CD4-positive, alpha-beta memory T cell (primary cell): ENCODE results near the gene ERP27. TPM values are rescaled to one million over a fixed set of nuclear protein-coding genes. Genes with fewer than 3 reads are reported as not detected.

Experiments used
- CTCF ChIA-PET: fragments of 350-600 bp; sonication (Branson Sonifier 250); formaldehyde crosslinking; loops from one replicate; lab custom pipeline; 2021; ENCODE audit warnings: inconsistent platforms; ENCODE audit not compliant: partially characterized antibody; lab: Charles Lee
- POLR2A ChIA-PET: fragments of 350-600 bp; sonication (Branson Sonifier 250); formaldehyde crosslinking; loops from one replicate; lab custom pipeline; 2021; ENCODE audit not compliant: partially characterized antibody; lab: Charles Lee
- DNase-seq, 5 donors: peaks; one replicate each; pipeline versions ENCODE4 v3.0.0 to v3.0.0-alpha.2; 2020 to 2022; ENCODE audit warnings: mixed read lengths in 1 of 5
- H3K27ac ChIP-seq: one replicate; pipeline ENCODE4 v1.7.0; 2013; ENCODE audit warnings: low read depth, low read length
- H3K27me3 ChIP-seq: 2 replicates; pipeline ENCODE4 v1.7.0; 2013; ENCODE audit warnings: mild to moderate bottlenecking, low read length, moderate library complexity; ENCODE audit not compliant: insufficient read depth
- H3K36me3 ChIP-seq: 2 replicates; pipeline ENCODE4 v1.7.0; 2013; ENCODE audit warnings: mild to moderate bottlenecking, low read length, moderate library complexity; ENCODE audit not compliant: insufficient read depth
- H3K4me1 ChIP-seq: 2 replicates; pipeline ENCODE4 v1.7.0; 2013; ENCODE audit warnings: mild to moderate bottlenecking, low read length, moderate library complexity; ENCODE audit not compliant: insufficient read depth
- H3K4me3 ChIP-seq, 2 donors: one replicate each; pipeline ENCODE4 v1.7.0; 2013; ENCODE audit warnings: low read length in 2 of 2, mild to moderate bottlenecking in 1 of 2
- H3K9me3 ChIP-seq, 2 donors: one replicate each; pipeline ENCODE4 v1.7.0; 2013; ENCODE audit warnings: low read length in 2 of 2, control low read depth in 1 of 2; ENCODE audit not compliant: control insufficient read depth in 1 of 2
- H3K27ac Mint-ChIP-seq, 7 donors: one replicate each; pipeline ENCODE4 v1.8.0; 2020 to 2021; ENCODE audit warnings: mixed read lengths in 7 of 7, mild to moderate bottlenecking in 6 of 7, inconsistent platforms in 3 of 7, moderate library complexity in 3 of 7
- H3K27me3 Mint-ChIP-seq, 2 donors: one replicate each; pipeline ENCODE4 v1.8.0; 2020 to 2021; ENCODE audit warnings: mixed read lengths in 2 of 2
- H3K36me3 Mint-ChIP-seq, 2 donors: one replicate each; pipeline ENCODE4 v1.8.0; 2020 to 2021; ENCODE audit warnings: mixed read lengths in 2 of 2, inconsistent platforms in 1 of 2, mild to moderate bottlenecking in 1 of 2
- H3K4me1 Mint-ChIP-seq, 4 donors: one replicate each; pipeline ENCODE4 v1.8.0; 2020 to 2021; ENCODE audit warnings: mixed read lengths in 4 of 4, mild to moderate bottlenecking in 1 of 4
- H3K4me3 Mint-ChIP-seq, 8 donors: one replicate each; pipeline ENCODE4 v1.8.0; 2020 to 2021; ENCODE audit warnings: mixed read lengths in 8 of 8, mild to moderate bottlenecking in 7 of 8, moderate library complexity in 6 of 8, inconsistent platforms in 3 of 8
- H3K9me3 Mint-ChIP-seq, 8 donors: one replicate each; pipeline ENCODE4 v1.8.0; 2020 to 2021; ENCODE audit warnings: mixed read lengths in 8 of 8, mild to moderate bottlenecking in 5 of 8, inconsistent platforms in 3 of 8, moderate library complexity in 1 of 8
- intact Hi-C: fragments of 100-400 bp; cut with micrococcal nuclease; formaldehyde crosslinking; loops from one replicate; pipeline ENCODE4 v1.15.1; 2023
- polyA plus RNA-seq, 2 donors: library from polyadenylated mRNA; unstranded; fragments of 300-500 nt; fragmentation: Illumina TruSeq; gene quantifications; one replicate each; pipeline ENCODE4 v1.2.3, GENCODE V29; 2021
- total RNA-seq, 2 experiments: library from RNA; stranded (reverse); gene quantifications; one replicate each; pipeline ENCODE4 v1.2.3, GENCODE V29; 2021

ERP27 gene
- total and polyA plus RNA-seq, 4 experiments from 2014 or later: 3.4 to 11.5 (median 6.9) TPM

DNA sequence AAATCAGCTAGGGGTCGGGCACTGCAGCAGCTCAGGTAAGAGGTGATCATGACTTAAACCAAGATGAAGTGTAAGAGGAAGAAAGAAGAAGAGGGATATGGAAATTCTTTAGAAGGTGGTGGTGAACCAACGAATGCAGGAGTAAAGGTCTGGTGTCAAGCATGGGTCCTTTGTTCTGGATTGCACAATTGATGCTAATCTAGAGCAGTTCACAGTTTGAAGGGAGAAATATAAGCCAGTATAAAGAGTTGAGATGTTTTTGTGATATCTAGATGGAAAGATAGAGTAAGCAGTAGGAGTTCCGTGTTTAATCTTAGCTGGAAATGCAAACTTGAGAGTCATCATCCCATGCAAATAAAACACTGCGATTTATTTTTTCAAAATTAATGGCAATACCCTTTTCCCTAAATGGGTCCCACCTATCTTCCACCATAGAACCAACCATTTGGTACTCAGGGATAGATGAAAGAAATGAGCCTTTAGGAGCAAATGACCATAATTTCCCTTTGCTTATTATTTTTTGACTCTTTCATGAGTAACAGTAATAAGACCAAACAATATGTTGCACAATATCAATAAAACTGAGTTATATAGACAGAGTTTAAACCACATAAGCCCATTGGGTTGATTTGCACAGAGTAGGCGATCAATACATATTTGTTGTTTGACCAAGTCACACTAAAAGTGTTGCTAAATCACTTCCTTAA lies 37.7 kb downstream of the ERP27 start:
- no peaks in the 10 kb centered on the region for H3K36me3 ChIP-seq
- no peaks in the 10 kb centered on the region for H3K27me3 ChIP-seq
- peaks cover 2 to 5% of the 10 kb centered on the region in 2 donors for H3K36me3 Mint-ChIP-seq
- ChIA-PET POLR2A (no interaction called here), CTCF (interaction anchor here (0.9 kb wide), 1 partner anchor 321 kb away, joined by 3 read pairs; the partner anchor contains the start of gene RERG)
- no peak overlapping the region for H3K27ac ChIP-seq
- no peaks in the 10 kb centered on the region for H3K27me3 Mint-ChIP-seq
- H3K27ac Mint-ChIP-seq: peak overlapping the region in 2 of 7 donors; percentile 39 to 52
- H3K9me3 Mint-ChIP-seq: no peaks in the 10 kb centered on the region
- H3K4me1 ChIP-seq: peaks cover 6% of the 10 kb centered on the region
- no peak overlapping the region for H3K4me3 Mint-ChIP-seq
- peaks cover 8 to 19% (median 11%) of the 10 kb centered on the region in 4 donors for H3K4me1 Mint-ChIP-seq
- no peak overlapping the region for H3K4me3 ChIP-seq
- DNase-seq: no peak
- no peaks in the 10 kb centered on the region for H3K9me3 ChIP-seq
- intact Hi-C loops: no loop called here

DNA sequence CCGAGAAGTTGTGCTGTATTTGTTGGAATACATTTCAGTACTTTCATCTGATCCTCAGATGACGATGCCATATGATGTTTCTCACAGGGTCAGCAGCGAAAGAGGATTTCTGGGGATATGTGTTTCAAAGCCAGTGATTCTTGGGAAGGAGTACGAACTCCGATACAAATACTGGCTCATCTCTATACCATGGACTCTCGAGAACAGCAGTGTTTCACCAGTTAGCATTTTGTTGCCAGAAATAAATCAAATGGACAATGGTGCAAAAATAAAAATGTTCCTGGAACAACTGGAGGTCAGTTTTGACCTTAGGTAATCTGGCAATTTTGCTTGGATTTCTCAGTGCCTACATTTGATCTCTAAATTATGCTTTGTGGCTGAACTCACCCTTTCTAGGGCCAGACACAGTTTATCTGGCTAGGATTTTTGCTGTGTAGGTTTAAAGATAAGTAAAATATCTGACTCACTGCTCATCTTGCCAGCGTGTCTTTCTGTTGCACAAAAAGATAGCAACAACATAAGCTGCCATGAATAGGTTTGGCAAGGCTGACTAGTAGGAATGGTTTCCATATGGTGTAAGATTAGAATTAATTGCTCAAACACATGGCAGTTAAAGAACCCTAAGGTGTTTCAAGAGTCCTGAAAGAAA lies 41.7 kb downstream of the ERP27 start:
- no peaks in the 10 kb centered on the region for H3K4me1 ChIP-seq
- Mint-ChIP-seq H3K4me1 (no peaks in the 10 kb centered on the region), H3K27me3 (no peaks in the 10 kb centered on the region), H3K4me3 (no peak overlapping the region), H3K27ac (no peak overlapping the region), H3K9me3 (no peaks in the 10 kb centered on the region), H3K36me3 (no peaks in the 10 kb centered on the region)
- intact Hi-C loops: no loop called here
- DNase-seq: no peak
- no peak overlapping the region for H3K27ac ChIP-seq
- H3K9me3 ChIP-seq: no peaks in the 10 kb centered on the region
- H3K36me3 ChIP-seq: no peaks in the 10 kb centered on the region
- H3K27me3 ChIP-seq: no peaks in the 10 kb centered on the region
- POLR2A ChIA-PET: interaction anchor here (1.2 kb wide), 1 partner anchor 12 kb away, joined by 3 read pairs; no protein-coding TSS in a partner anchor
- CTCF ChIA-PET: interaction anchor here (0.6 to 1.2 kb wide), 3 partner anchors 45 to 118 kb away, joined by 3 to 6 read pairs (median 3); no protein-coding TSS in a partner anchor
- no peak overlapping the region for H3K4me3 ChIP-seq

DNA sequence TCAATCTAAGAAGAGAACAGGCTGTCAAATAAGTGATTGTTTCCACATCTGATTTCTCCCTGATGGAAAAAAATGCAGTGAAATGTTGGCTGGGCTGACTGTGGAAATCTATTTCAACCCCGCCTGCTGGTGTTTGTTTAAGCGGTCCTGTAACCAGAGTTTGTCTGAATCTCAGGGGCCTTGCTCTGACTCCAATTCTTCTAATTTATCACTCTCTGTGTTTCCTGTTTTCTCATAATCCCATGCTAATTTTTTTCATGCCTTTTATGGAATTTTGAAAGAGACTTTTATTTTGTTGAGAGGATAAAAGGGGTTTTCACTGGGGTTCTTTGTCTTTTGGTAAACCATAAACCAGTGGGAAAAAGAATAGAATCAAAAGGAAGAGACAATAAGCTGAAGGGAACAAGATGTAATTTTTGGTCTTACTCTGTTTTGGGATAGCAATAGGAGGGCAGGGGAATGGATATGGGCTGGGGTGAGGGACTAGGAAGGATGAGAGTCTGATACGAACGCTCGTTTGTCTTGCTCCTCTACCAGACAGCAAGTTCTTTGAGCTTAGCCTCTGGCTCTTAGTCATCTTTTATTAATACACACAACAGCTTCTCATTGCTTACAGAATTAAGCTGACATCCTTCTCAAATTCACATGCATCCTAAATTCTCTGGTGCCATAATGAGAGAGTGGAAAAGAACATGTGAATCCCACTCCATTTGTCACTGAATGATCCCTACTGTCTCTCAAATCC lies 44.7 kb downstream of the ERP27 start:
- H3K4me3 Mint-ChIP-seq: no peak overlapping the region
- H3K4me3 ChIP-seq: no peak overlapping the region
- H3K27ac Mint-ChIP-seq: no peak overlapping the region
- ChIA-PET POLR2A (interaction anchor here (1.5 kb wide), 1 partner anchor 9 kb away, joined by 6 read pairs; no protein-coding TSS in a partner anchor), CTCF (interaction anchor here (1.2 to 1.9 kb wide), 2 partner anchors 15 to 45 kb away, joined by 4 to 5 read pairs; no protein-coding TSS in a partner anchor)
- intact Hi-C loops: no loop called here
- no peak for DNase-seq
- no peak overlapping the region for H3K27ac ChIP-seq
- no peaks in the 10 kb centered on the region for H3K9me3 Mint-ChIP-seq
- H3K4me1 ChIP-seq: no peaks in the 10 kb centered on the region
- no peaks in the 10 kb centered on the region for H3K27me3 Mint-ChIP-seq
- no peaks in the 10 kb centered on the region for H3K36me3 ChIP-seq
- no peaks in the 10 kb centered on the region for H3K27me3 ChIP-seq
- no peaks in the 10 kb centered on the region for H3K9me3 ChIP-seq
- no peaks in the 10 kb centered on the region for H3K36me3 Mint-ChIP-seq
- no peaks in the 10 kb centered on the region for H3K4me1 Mint-ChIP-seq

DNA sequence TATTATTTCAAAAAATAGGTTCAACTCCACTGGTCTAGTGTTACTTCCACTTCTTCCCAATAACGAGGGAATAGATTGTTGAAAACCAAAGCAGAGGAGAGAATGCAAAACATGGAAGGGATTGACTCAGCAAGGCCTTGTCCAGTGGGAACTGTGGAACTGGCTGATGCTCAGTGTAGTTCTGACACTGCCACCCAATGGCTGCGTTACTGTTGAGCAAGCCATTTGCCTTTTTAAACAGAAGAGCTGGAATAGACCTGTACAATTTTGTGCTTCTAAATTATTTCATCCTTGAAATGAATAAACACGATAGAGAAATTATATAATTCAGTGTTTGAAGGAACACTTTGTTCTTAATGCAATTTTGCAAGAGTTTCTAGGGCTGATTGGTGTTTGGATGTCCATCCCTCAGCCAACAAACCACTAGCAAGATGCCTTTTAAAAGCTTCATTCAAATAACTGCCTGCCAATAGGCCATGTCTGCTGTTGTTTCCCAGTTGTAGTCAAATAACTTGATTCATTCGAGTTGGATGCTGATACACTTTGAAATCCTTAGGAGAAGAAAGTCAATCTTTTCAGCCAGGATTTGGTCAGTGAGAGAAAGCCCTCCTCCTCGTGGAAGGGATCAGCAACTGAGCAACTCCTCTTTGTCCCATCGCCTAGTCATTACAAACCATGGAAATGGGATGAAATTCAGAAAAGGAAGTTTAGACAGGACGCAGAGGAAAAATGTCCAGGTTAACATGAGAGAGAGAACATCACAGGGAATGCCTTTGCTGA lies 45.4 kb downstream of the ERP27 start:
- POLR2A ChIA-PET: no interaction called here
- H3K4me3 Mint-ChIP-seq: no peak overlapping the region

DNA sequence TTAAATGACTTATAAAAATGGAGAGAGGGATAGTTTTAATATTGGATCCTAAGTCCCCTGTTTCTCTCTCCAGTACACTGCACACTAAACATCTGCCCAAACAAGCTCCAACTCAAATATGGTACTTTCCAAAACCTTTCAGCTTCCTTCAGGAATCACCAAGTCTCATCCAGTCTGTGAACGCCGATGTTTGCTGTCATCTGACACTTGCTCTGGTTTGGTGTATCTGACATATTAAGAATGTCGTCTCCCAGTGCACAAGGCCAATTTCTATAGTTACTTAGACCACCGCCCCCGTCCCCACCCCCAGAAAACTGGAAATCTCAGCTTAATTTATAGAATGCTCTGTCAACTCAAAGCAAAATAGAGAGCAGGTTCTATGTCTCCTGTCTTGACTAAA lies 47.6 kb downstream of the ERP27 start:
- intact Hi-C loops: loop anchor here (2.0 kb wide), 1 partner anchor 20 kb away; no protein-coding TSS in a partner anchor
- POLR2A ChIA-PET: no interaction called here
- no peaks in the 10 kb centered on the region for H3K4me1 ChIP-seq
- H3K27me3 Mint-ChIP-seq: peaks cover 0 to 6% of the 10 kb centered on the region in 2 donors
- no peak overlapping the region for H3K27ac ChIP-seq
- no peak overlapping the region for H3K4me3 ChIP-seq
- no peaks in the 10 kb centered on the region for H3K36me3 Mint-ChIP-seq
- DNase-seq: no peak
- CTCF ChIA-PET: interaction anchor here (1.2 kb wide), 1 partner anchor 14 kb away, joined by 4 read pairs; no protein-coding TSS in a partner anchor
- no peaks in the 10 kb centered on the region for H3K27me3 ChIP-seq
- H3K36me3 ChIP-seq: no peaks in the 10 kb centered on the region
- no peak overlapping the region for H3K4me3 Mint-ChIP-seq
- no peak overlapping the region for H3K27ac Mint-ChIP-seq
- peaks cover 0 to 6% (median under 1%) of the 10 kb centered on the region in 4 donors for H3K4me1 Mint-ChIP-seq
- H3K9me3 ChIP-seq: no peaks in the 10 kb centered on the region
- no peaks in the 10 kb centered on the region for H3K9me3 Mint-ChIP-seq

More for the DNA sequence above, 45.4 kb downstream of the ERP27 start:
- Mint-ChIP-seq H3K4me1 (no peaks in the 10 kb centered on the region), H3K27ac (no peak overlapping the region), H3K36me3 (no peaks in the 10 kb centered on the region), H3K27me3 (peaks cover 0 to 3% of the 10 kb centered on the region in 2 donors), H3K9me3 (no peaks in the 10 kb centered on the region)
- Histone ChIP-seq H3K9me3 (no peaks in the 10 kb centered on the region), H3K27me3 (no peaks in the 10 kb centered on the region), H3K4me1 (no peaks in the 10 kb centered on the region), H3K27ac (no peak overlapping the region), H3K36me3 (no peaks in the 10 kb centered on the region), H3K4me3 (no peak overlapping the region)
- CTCF ChIA-PET: interaction anchor here (1.1 to 1.6 kb wide), 3 partner anchors 10 to 44 kb away, joined by 3 to 4 read pairs (median 4); no protein-coding TSS in a partner anchor
- no peak for DNase-seq
- intact Hi-C loops: no loop called here

DNA sequence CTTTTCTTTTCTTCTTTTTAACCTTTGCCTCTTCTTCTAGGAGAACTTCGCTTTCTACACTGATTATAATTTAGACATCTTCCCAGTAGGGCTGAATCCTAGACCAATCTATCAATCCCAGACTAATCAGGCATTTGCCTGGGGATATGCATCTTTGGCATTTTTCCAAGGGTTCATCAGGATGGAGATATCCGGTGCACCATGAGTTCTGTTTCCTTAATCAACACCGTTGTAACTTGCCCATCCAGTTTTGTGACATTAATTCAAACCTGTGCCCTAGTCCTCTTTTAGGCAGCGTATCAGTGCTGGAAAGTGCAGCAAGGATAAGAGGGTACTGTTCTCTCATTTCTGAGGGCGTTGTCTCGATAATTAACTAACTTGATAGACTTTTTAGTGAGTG lies 52.1 kb downstream of the ERP27 start:
- H3K36me3 ChIP-seq: no peaks in the 10 kb centered on the region
- CTCF ChIA-PET: interaction anchor here (0.8 to 1.7 kb wide), 2 partner anchors 39 to 109 kb away, joined by 3 to 5 read pairs; no protein-coding TSS in a partner anchor
- peaks cover 2 to 6% of the 10 kb centered on the region in 2 donors for H3K27me3 Mint-ChIP-seq
- intact Hi-C loops: loop anchor here (5.0 to 10.0 kb wide), 2 partner anchors 36 to 81 kb away; partner anchors contain the start of genes C12orf60 and WBP11
- H3K4me1 Mint-ChIP-seq: peaks cover 7 to 20% (median 13%) of the 10 kb centered on the region in 4 donors
- no peaks in the 10 kb centered on the region for H3K36me3 Mint-ChIP-seq
- H3K27ac ChIP-seq: no peak overlapping the region
- no peaks in the 10 kb centered on the region for H3K9me3 ChIP-seq
- POLR2A ChIA-PET: no interaction called here
- H3K27me3 ChIP-seq: no peaks in the 10 kb centered on the region
- H3K4me3 Mint-ChIP-seq: no peak overlapping the region
- no peak overlapping the region for H3K27ac Mint-ChIP-seq
- H3K4me1 ChIP-seq: peaks cover 14% of the 10 kb centered on the region
- no peak for DNase-seq
- H3K9me3 Mint-ChIP-seq: no peaks in the 10 kb centered on the region
- H3K4me3 ChIP-seq: no peak overlapping the region
